Activated CD8-positive, alpha-beta memory T cell treated with anti-CD3 and anti-CD28 coated beads for 4 hours (primary cell): Measurements from ENCODE around the gene CMIP.

Experiments used
- DNase-seq, 2 donors: peaks; one replicate each; pipeline ENCODE4 v3.0.0-alpha.2; 2020; ENCODE audit warnings: low read depth in 2 of 2

The CMIP gene

DNA sequence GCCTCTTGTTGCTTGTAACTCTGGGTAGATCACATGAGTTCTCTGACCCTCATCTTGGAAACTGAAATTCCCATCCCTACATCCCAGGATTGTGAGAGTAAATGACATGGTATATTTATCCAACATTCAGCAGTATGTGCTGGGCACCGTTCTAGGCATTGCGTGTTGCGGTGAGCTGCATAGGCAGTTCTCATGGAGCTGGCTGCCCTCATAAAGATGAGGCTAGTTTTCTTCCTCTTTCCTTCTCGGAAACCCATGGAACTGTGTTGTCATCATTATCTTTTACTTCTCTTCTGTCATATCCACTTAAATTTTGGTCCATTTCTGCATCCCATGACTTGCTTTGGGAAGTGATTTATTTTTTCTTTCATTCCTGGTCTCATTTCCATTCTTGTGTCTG is 17.2 kb downstream of the CMIP start:
- DNase-seq: no peak

DNA sequence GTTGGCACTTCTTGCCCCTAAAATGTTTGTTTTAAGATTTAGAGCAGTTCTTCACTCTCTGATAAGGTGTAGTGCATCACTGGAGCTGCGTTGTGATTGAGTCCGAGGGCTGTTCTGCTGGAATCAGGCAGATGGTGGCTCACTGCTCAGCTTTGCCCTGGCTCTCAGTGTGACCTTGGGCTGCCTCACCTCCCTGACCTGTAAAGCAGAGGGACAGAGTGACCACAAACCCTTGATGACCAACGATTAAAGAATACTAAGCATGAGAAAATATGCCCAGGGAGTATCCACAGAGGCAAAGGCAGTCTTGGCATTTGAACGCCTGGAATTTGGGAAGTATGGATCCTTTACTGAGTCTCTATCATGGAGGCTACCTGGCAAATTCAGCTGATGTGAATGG is 18.1 kb downstream of the CMIP start:
- DNase-seq: no peak

DNA sequence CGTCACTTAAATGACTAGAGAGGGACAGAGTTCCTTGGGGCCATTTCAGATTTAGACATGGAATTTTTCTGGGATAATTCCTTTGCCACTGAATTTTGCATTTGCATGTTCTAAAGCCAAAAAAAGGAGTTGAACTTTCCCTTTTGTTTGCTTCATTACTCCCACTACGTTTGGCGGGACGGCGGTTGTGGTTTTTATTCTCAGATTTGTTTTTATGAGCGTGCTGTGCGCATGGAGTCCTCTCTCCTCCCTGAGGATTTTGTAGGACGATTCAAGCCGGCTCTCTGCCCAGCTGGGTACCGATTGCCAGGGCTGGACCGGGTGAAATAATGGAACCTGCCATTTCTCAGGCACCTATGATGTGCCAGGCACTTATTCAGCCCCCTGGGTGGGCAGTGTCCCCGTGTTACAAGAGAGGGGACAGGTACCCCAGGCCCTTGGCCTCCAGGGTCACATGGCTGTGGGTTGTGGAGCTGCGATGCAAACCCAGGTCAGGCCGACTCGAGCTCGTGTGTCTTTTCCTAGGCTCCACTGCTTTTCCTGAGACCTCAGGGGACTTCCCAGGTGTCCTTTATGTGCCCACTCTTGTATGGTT is 18.8 kb downstream of the CMIP start:
- DNase-seq: no peak

DNA sequence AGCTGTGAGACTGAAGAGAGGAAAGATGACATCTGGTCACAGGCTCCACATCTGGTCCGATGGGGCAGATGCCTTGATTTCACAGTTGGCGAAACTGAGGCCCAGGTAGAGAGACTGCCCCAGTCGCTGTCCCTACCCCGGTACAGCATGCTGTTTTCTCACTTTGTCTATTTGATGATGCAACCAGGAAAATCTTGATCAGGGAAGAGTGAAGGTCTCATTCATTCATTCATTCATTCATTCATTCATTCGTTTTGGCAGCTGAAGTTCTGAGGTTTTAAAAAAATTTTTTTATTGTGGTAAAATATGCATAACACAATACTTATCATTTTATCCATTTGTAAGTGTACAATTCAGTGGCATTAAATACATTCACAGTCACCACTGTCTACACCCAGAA is 19.7 kb downstream of the CMIP start:
- DNase-seq: no peak

DNA sequence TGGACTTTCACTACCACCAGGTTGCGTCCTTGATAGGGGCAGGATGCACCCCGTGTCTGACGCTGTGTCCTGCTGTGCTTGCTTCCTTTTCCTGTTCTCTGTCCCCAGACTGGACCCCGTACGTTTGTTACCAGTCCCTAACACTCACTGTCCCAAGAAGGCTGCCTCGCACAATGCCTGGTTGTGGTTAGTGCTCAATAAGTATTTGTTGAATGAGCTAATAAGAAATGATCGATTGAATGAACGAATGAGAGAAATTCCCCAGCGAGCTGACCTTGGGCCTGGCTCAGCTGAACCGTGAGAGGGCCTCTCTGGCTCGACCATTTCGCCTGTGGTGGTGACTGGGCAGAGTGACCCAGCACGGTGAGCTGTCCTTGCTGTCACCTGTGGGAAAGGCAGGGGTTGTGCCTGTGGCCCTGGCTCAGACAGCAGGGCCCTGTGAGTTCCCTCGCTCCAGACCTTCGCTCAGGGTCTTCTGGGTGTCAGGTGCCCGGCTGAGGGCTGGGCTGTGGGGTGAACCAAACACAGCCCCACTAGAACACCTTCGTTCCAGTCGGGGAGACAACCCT is 20.9 kb downstream of the CMIP start:
- DNase-seq: no peak

DNA sequence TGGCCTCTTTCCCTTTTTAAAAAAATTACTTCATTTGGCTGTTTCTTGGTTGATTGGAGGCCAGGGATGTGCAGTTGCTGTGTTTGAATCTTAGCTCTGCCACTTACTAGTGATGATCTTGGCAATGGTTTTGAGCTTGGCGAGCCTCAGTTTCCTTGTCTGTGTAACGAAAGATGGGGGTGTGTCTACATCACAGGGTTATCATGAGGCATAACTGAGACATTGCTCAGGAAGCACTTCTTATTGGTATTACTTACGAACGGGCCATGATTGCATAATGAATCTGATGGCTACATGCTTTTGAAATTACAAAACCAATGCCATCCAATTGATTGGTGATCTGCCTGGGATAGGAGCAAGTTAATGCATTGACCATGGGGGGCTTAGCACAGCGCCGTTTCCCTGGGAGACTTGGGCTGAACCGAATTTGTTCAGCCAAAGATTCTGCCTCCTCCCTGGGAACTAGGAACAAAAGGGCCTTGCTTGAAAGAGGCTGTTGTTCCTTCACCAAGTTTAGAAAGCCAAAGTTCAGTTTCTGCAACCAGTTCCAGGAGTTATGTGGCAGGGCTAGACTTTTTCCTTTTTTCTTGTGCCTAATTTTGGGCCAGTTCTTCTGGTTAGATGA is 21.9 kb downstream of the CMIP start:
- no peak for DNase-seq

DNA sequence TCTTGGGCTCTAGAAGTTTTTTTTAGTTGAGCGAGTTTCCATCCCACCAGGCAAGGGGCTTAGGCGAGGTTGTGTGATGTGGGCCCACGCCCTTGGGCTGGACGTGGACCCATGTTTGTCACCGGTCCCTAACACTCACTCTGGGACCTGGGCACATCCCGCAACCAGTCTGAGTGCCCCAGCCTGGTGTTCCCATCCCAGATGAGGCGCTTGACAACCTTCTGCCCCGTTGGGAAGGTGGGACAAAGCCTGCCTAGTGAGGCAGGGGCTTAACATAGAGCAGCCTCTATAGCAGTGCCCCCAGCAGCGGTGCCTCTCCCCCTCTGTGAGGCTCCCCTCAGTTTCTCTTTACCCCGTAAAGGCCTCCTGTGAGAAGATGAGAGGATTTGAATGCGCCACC is 22.5 kb downstream of the CMIP start:
- no peak for DNase-seq

DNA sequence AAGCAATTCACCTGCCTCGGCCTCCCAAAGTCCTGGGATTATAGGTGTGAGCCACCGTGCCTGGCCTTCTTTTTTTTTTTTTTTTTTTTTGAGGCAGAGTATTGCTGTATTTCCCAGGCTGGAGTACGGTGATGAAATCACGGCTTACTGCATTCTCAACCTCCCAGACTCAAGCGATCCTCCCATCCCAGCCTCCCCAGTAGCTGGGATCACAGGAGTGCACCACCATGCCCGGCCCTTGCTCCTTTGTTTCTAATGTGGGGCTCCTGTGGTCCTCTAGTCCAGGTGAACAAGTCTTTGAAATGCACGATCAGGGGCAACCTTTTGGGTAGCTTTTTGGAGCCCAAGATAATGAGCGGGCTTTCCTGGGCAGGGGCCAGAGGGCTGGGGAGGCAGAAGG is 23.2 kb downstream of the CMIP start:
- no peak for DNase-seq

DNA sequence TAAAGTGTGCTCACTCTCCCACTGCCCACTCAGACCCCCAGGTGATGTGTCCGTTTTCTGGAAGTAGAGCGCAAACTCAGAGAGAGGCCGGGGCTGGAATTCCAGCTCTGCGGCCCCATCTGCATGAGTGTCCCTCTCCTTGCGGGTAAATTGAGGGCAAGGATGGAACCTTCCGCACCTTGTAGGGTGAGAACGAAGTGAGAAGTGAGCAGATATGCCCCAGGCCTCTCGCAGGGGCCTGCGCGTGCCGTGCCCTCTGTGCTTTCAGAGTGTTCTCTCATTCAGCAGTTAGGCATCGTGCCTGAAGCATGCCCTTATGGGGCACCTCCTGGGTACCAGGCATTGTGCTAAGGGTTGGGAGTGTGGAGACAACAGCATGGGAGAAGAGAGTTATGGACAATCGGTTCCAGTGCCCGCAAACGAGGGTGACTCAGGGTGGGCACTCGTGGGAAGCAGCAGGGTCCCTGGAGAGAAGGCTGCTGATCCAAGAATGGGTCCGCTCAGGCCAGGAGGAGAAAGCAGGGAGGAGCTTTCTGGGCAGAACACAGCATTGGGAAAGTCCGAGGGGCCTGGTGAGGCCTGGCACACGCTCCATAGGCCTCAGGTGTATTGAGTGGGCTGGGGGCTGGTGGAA is 23.8 kb downstream of the CMIP start:
- DNase-seq: no peak

DNA sequence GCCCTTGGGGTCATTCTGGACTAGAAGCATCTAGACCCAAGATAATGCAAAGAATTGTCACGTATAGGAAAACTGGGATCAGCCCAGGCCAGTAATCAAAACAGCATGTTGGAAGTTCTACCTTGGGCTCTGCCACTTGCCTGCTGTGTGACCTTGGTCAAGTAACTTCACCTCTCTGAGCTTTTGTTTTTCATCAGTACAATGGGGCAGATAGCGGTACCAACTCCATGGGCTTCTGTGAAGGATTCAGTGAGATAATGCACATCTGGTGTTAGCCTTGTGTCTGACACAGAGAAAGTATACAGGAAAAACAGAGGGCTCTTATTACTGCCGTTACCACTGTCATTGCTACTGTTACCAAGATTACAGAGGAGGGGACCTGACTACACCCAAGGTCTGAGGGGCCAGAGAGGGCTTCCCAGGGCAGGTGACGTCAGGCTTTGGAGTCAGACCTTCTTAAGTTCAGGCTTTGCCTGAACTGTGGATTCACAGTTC is 24.6 kb downstream of the CMIP start:
- no peak for DNase-seq

DNA sequence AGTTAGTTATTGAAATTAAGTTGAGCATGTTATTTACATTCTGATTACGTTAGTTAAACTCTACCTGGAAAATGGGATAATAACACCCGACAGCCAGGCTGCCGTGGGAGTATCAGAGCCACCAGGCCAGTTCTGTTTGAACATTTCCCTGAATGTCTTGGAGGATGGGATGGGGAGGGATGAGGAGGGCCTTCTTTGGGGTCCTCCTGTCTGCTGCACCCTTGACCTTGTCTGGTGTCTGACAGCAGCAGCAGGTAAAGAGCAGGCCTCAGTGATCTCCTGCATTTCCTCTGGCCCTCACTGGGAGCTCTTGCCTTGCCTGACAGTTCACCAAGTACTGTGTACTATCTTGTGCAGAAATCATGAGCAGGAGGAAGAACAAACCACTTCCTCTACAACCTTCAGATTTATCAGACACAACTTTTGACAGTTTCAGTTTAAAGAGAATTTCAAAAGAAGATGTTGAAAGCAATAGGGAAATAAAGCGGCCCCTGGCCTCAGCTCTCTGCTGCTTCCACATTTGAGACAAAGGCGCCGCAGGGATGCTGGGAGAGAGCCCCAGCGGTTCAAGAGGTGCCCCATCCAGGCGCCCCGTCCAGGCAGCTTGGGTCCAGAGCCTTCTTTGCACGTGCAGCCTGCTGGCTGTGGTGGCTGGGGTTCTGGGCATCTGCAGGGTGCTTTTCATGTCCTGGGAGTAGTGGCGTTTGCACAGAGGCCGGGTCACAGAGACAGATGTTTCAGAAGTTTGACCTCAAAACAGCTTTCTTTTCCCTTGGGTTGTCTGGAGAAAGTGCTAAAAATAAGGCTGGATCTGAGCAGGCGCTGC is 25.3 kb downstream of the CMIP start:
- no peak for DNase-seq

DNA sequence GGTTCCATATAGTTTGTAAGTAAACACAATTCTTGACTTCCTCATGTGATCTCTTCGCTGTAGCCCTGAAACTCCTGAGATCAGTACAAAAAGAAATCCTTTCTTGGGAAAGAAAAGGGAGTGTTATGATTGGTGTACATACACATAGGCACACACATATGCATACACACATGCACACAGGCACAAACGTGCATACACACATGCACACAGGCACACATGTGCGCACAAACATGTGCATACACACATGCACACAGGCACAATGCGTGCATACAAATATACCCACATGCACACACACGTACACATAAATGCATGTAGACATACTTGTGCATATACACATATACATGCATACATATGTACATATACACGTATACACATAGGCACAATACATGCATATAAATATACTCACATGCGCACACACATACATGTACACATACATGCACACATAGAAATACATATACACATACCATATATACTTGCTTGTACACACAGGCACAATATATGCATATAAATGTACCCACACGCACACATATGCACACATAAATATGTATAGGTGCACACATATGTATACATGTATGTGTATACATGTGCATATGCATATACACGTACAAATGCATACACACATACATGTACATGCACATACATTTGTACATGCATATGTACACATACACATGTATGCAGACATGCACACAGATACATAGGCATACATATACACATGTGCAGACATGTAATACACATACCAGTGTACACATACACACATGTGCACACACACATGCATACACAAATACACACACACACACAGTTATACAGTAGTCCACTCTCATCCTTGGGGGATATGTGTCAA is 26.4 kb downstream of the CMIP start:
- DNase-seq: no peak

DNA sequence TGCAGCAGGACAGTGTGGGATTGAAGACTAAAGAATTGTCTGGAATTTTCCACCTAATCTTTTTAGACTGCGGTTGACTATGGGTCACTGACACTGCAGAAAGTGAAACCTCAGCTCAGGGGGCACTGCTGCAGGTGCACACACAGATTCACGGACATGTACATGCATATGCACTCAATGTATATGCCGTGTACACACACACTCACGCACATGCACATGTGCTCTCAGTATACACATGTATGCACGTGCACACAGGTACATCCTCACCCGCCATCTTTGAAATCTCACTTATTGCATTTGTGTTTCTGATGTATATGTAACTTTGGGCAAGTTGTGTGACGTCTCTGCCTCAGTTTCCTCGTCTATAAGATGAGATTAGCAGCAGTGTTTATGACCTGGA is 27.3 kb downstream of the CMIP start:
- no peak for DNase-seq

DNA sequence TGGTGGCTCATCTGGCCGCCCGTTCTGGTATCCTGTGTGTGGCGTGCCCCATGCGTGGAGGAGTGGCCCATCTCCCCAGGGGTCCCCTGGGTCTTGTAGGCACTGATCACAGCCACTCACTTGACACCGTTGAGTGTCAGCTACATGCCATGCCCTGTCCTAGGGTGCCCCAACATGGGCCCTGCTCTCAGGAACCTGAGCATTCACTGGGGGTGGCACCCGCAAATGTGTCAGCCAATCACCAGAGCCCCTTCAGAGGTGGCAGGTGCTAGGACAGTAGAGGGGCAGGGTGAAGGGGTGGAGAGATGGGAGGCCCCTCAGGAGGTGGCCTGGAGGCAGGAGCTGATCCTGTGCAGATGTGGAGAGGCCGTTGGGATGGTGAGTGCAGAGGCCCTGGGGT is 27.8 kb downstream of the CMIP start:
- DNase-seq: no peak

DNA sequence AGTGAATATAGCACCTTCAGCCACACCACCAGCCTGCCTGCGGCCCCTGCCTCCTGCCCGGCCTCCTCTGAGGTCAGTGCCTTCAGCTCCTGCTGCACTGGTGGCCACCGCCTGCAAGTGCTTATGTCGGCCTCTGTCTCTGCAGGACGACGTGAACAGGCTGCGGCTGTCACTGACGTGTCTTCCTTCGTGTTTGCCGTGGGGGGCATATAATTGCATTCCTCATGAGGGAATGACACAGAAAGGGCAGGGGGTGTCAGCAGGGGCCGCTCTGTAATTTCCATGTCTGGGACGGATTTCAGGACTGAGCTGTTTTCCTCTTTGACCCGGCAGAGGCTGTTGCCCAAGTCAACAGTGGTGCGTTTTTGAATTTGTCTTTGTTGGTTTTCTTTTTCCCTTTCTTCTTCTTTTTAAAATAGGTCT is 28.5 kb downstream of the CMIP start:
- DNase-seq: no peak

DNA sequence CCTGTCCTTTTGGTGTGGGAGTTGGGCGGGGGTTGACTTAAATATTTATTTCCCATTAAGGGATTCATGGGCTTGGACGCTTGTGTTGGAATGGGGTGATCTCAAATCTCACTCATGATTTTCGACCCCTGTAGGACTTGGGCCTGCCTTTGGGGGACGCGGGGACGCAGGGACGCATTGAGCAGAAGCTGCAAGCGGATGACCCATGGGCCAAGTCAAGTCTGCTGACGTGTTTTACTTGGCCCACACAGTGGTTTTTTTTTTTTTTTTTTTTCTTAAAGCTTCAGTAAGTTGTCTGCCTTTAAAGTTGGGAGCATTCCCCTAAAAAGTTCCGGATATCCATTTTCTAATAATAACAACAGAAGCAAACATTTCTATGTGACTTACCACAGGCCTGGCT is 28.9 kb downstream of the CMIP start:
- no peak for DNase-seq

DNA sequence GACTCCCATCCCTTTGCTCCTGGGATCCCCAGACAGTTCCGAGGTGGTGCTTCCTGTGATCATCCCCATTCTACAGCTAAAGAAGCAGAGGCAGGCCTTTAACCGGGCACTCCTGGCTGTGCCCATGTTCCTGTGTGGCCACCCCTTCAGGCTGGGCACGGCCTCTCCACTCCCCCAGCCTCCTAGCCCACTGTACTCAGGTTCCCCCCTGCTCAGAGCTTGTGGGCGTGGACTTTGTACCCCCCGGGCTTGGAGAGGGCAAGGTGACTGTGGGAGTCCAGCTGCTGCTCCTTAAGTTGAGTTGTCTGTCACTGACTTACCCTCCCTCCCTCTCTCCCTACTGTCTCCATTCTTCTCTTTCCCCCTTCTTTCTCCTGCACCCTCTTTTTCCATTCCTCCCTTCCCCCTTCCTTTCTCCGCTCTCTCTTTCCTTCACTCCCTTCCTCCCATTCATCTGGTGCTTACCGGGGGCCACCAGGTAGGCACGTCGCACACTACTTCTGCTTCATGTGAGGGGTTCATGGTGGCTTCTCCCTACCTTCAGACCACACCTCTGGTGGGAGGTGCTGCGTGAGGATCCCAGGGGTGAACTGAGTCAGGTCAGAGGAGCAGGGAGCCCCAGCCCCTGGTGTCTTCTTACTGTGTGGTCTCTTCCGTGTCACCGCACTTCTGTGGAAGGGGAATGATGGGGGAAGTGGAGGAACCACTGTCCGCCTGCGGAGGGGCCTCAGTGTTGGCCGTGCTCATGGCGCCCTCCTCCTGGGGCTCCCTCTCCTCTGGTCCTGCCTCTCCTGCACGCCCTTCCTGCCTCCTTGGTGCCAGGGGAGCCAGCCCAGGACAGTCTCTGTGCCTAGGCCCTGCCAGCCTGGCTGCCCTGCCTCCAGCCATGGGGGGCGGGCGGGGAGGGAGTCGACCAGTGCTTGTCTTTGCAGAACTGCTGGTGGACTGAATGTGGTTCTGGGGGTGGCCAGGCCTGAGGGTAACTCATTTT is 29.7 kb downstream of the CMIP start:
- DNase-seq: no peak

DNA sequence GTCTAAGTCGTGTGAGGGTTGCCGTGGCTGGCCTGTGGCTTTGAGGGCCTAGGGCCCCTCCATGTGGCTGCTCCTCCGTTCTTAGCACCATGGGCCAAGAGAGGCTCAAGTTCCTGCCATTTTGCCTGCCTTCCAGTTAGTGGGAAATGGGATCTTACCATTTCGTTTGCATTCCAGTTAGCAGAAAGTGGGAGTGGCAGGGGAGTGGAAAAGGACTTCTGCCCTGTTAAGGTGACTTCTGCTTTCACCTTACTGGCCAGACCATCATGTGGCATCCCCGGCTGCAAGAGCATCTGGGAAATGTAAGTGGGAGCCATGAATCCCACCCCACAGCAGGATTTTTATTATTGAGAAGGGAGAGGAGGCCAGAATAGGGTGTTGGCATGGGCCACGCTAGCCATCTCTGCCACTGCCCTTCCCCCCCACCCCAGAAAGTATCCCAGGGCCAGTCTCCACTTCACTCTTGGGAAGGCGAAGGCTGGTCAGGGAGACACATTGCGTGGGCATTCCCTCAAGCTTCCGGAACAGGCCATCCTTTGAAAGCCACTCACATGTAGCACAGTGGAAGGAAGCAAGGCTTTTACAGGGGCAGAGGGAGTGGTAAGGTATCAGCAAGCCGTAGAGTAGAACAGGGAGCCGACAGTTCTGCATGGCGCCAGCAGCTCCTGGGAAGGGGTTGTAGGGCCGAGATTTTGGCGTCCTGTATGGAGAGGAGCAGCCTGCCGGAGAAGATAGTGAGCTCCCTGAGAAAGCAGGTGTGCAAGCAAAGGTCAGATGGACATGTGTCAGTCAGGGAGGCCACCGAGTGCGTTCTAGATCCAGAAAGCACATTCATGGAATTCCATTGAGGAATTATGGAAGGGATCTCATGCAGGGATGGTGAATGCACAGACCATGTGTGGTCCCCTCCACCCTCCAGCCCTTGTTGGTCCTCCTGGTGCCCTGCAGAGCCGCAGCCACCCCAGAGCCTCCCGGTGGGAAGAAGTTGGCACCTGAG is 33.4 kb downstream of the CMIP start:
- no peak for DNase-seq
